Stimulated activated CD8-positive, alpha-beta memory T cell treated with anti-CD3 and anti-CD28 coated beads, Interleukin-2, amount 100 ng/mL, for 48 hours (primary cell): ENCODE results near the gene TUBA4B.

Experiments used
- DNase-seq, 2 donors: peaks; one replicate each; pipeline ENCODE4 v3.0.0-alpha.2; 2020; ENCODE audit warnings: low read depth in 2 of 2

The TUBA4B gene

DNA sequence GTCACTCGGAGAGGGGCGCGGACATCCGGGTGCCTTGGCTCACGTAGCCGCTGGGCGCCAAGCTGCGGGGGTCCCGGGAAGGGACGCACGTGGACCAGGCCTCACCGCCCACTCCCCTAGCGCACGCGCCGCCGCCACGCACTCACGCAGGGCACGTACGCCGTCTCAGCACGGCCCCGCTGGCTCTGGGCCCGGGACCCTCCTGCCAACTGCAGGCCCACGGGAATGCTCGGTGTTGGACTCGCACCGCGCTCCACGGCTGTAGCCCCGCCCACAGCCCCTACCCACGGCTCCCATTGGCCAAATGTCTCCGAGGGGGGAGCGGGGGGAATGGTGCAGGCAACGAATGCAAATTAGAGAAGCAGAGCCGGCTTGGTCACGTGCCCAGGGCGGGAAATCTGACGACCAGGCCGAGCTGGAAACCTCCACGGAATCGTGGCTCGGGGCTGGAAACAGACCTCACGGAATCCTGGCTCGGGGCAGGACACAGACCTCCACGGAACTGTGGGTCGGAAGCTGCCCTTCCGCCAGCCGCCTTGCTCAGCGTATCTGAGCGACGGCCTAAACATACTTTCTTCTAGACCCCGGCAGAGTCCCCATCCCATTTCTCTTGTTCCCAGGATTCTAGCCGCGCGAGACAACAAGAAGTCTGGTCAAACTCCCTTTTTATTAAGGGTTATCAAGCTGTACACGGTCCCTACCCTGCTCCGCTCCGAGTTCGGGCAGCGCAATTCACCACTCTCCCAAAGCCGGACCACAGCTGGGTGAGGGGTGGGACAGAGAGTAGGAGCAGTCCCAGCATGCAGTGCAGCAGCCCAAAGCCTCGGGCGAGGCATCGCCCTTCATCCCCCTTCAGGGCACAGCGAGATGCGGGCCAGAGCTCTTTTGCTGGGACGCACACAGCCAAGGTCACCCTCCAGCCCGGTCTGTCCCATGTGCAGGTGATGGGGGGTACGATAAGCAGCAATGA, 34.0 kb upstream of the TUBA4B start, which contains the start of gene ABCB6:
Gene ABCB6 (minus strand): TSS at position 227 of the 970 bp plus-strand sequence. CDS start 285 bp downstream, outside the sequence.
- DNase-seq = peak; percentile 83 to 87

GRCh38 chr2:219219784-219220532, 33.1 kb upstream of the TUBA4B start:
- no peak for DNase-seq

- DNase-seq = no peak
Observed at GRCh38 chr2:219220652-219221402, 32.2 kb upstream of the TUBA4B start.

GRCh38 chr2:219221957-219222518, 31.0 kb upstream of the TUBA4B start:
- DNase-seq = no peak

- DNase-seq = no peak
Observed at GRCh38 chr2:219223831-219224610, 29.0 kb upstream of the TUBA4B start.

DNA sequence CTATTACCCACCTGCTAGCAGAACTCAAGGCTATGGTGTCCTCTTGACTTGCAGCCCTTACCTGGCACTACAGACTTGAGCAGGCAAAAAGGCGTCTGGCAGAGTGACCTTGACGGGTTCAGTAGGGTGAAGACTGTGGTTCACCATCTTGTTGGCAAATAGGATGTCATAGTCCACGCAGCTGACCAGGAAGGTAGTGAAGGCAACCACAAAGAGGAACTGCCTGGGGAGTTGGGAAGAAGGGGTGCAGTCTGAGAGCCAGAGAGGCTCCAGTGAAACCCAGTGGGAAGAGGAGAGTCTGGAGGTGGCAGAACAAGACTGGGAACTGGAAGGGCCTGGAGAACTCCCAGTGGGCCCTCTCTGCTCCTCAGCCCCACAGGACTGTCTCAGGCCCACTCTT, 27.7 kb upstream of the TUBA4B start:
- DNase-seq = no peak

DNA sequence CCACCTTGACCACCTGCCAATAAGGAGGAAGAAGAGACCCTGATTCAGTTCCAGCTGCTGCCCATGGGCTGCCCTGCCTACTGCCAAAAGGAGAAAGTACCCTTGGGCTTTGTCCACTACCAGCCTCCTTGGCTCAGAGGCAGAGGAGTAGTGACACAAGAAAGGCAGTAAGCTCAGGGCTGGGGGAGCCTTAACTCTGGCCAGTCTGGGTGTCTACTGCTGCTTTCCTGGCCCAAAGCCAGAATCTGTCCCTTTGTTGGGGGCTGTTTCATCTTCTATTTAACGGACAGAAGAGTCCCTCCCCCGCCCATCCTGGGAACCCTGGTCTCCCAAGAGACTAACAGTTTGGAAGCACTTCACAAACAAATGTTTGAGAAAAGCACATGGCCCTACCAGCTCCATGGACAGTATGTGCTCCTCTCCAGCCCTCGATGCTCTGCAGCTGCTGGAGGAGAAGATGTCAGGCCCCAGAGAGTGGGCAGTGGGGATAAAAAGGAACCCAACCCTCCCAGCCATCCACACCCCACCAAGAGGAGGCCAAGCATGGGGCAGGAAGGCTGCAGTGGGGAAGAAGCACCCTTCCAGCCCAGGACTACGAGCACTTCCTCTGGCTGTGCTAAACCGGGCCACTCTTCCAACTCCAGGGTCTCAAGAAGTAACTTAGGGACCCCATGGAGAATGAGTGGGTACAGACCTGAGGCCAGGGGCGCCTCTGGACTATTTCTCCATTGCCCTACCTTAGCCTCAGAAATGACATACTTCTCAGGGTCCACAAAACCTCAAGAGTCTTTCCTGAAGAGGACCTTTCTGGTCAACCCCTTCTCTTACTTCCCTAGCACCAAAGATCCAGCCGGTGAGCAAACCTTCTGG, 24.8 kb upstream of the TUBA4B start:
- DNase-seq = no peak

GRCh38 chr2:219228911-219229304, 24.1 kb upstream of the TUBA4B start:
- DNase-seq = no peak

GRCh38 chr2:219229305-219230058, 23.6 kb upstream of the TUBA4B start, which contains the start of the genes ANKZF1 and ATG9A:
ANKZF1 (plus strand) TSS chr2:219229806; CDS start chr2:219230258, 452 bp downstream.
ATG9A (minus strand) TSS chr2:219229636; CDS start chr2:219228024, 1,612 bp downstream.
- peak; percentile 95 to 97 for DNase-seq

GRCh38 chr2:219230059-219230540, 22.9 kb upstream of the TUBA4B start:
- DNase-seq = no peak

DNA sequence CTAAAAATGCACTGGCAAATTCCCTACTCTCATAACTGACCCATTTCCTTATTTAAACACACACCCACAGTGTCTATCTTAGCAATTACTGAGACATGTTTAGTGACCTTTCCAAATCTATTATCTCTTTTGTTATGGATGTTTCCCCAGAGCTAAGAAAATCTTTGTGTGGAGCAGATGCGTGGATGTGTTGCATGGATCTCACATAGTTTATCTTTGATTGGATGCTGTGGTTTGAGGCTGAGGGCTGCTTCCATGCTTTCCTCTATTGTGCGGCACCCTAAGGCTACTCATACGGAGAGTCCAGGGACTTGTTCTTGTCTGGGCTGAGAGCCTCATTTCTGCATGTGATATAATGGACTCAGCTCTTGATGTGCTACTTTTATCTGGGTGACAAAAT, 18.7 kb upstream of the TUBA4B start:
- DNase-seq = no peak

DNA sequence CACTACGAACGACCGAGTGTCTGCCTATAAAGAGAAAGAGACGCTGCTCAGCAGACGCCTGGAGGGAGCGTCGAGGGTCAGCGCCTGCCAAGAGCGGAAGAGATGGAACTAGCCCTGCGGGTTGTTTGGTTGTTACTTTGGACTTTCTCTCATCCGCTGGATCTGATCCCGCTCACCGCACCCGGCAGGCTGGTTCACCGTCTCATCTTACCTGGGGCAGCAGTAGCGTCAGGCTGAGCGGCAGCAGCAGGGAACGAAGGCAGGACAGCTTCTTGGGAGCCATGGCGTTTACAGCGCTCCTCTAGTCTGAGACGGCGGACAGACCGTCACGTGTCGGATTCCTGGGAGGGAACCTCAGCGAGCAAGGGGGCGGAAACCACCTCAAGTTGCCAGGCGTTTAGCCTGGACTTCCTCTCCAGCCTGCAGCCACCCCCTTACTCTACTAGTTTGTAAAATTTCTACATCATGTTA, 9.7 kb upstream of the TUBA4B start:
- DNase-seq = no peak

DNA sequence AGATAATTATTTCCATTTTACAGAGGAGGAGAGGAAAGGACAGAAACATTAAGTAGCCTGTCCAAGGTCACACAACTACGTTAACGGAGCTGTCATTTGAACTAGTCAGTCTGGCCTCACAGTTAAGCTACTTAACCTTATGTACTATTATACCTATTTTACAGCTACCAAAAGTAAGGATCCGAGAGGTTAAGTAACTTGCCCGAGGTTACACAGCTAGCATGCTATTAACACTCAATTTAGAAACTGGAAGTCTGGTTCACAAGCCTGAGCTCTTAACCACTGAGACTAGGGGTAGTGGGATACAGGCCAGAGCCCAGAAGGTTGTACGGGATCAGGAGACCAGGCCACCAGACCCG, 8.3 kb upstream of the TUBA4B start:
- DNase-seq = no peak

GRCh38 chr2:219245148-219245898, 7.7 kb upstream of the TUBA4B start, which contains the start of the genes GLB1L and STK16:
GLB1L (minus strand) TSS chr2:219245444; CDS start chr2:219243573, 1,871 bp downstream.
STK16 (plus strand) TSS chr2:219245479; CDS start chr2:219246000, 521 bp downstream.
- peak; percentile 84 to 92 for DNase-seq

DNA sequence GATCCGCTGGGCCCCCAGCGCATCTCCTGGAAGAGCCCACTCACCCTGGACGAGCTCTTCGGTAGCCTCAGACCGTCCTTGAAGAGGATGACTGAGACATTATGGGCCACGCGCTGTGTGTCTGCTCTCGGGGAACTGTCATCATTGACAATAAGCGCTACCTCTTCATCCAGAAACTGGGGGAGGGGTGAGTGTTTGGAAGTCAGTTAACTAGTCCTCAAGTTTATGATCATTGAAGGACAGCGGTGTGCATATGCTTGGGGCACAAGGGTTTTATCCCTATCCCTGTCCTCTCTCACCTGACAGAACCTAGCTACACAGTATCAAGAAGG, 7.2 kb upstream of the TUBA4B start:
- DNase-seq = no peak

GRCh38 chr2:219246559-219246958, 6.5 kb upstream of the TUBA4B start:
- no peak for DNase-seq
